T-helper 2 cell treated with Interferon-gamma antibody and Interleukin-4, amounts not matched to agents 5 μg/mL and 100 μg/mL, for 36 hours (primary cell): ENCODE data around the gene RGL3.
"Not testable (repeated sequence)": the region's sequence is repeated elsewhere in the genome, so short reads cannot be mapped to it uniquely, and the experiment has no call there.

ENCODE experiments used
- DNase-seq: peaks from one replicate; pipeline ENCODE4 v3.0.0; 2021; ENCODE audit warnings: low spot score
- H3K27ac Mint-ChIP-seq: one replicate; pipeline ENCODE4 v1.8.0; 2021; ENCODE audit warnings: mild to moderate bottlenecking, mixed read lengths
- H3K27me3 Mint-ChIP-seq: one replicate; pipeline ENCODE4 v1.8.0; 2021; ENCODE audit warnings: low read depth, mixed read lengths
- H3K36me3 Mint-ChIP-seq: one replicate; pipeline ENCODE4 v1.8.0; 2021; ENCODE audit warnings: low read depth, mixed read lengths
- H3K4me1 Mint-ChIP-seq: one replicate; pipeline ENCODE4 v1.8.0; 2021; ENCODE audit warnings: low read depth, mixed read lengths
- H3K4me3 Mint-ChIP-seq: one replicate; pipeline ENCODE4 v1.8.0; 2022; ENCODE audit warnings: mild to moderate bottlenecking, moderate library complexity, mixed read lengths
- H3K9me3 Mint-ChIP-seq: one replicate; pipeline ENCODE4 v1.8.0; 2021; ENCODE audit warnings: mixed read lengths

RGL3 gene

DNA sequence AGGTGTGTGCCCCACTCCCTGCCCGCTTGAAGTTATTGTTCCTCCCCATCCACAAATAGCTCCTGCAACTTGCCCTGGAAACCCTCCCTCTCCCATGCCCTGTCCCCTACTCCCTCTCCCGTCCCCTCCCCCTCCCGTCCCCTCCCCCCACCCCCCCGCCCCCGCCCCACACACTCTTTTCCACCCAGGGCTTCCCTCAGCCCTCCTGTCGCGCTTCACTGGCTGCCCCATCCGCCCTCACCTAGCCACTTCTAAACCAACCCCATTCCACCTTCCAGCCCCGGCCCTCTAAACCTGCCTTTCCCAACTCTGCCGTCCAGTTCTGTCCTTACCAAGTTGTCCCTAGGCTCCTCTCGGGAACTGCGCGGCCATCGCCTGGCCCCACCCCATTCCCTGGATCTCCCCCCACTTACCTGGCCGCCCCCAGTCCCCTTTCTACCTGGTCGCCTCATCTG lies 993 bp downstream of the RGL3 start:
- H3K27ac Mint-ChIP-seq: no peak overlapping the region
- no peak overlapping the region for H3K4me3 Mint-ChIP-seq
- H3K27me3 Mint-ChIP-seq: peaks cover 67% of the 10 kb centered on the region
- no peaks in the 10 kb centered on the region for H3K9me3 Mint-ChIP-seq
- no peak for DNase-seq
- no peaks in the 10 kb centered on the region for H3K36me3 Mint-ChIP-seq
- peaks cover 12% of the 10 kb centered on the region for H3K4me1 Mint-ChIP-seq

DNA sequence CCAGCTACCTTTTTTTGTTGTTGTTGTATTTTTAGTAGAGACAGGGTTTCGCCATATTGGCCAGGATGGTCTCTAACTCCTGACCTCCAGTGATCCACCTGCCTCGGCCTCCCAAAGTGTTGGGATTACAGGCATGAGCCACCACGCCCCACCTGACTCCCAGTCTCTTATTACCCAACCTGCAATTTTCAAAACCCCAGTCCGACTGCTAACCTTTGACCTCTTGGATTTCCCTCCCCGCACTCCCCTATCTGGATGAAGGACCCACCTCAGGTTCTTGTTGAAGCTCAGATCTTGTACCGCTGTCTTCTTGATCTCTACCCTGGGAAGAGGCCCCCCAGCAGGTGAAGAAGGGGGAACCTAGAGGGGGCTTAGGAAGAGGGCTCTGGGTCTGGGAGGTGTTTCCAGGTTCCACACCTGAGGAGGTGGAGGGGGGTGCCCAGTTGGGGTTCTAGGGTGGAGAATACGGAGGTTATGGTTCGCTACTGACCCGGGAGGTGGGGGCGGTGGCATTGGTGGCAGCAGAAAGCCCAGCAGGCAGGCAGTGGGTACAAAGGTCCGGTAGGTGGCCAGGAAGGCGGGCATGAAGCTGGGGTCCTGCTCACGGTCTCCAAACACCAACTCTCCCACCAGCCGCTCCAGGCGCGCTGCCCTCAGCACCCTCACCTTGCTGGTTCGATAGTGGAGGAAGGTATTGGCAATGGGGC lies 2.6 kb downstream of the RGL3 start:
- Mint-ChIP-seq H3K9me3 (no peaks in the 10 kb centered on the region), H3K4me3 (no peak overlapping the region), H3K27ac (no peak overlapping the region), H3K27me3 (peaks cover 55% of the 10 kb centered on the region), H3K36me3 (no peaks in the 10 kb centered on the region), H3K4me1 (peaks cover 7% of the 10 kb centered on the region)
- DNase-seq: no peak

DNA sequence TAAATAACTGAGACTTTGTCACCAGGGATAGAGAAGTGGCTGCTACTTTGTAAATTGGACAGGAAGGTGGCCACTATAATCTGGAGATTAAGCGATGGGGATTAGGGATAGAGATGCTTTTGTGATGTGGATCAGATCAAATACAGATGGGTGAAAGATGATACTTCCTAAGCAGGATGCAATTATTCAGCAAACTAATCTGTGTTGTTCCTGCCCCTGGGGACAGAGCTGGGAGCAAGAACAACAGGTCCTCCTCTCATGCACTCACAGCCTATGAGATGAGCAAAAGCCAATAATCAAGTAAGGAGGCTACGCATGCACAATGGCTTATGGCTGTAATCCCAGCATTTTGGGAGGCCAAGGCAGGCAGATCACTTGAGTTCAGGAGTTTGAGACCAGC lies 4.6 kb downstream of the RGL3 start:
- Mint-ChIP-seq H3K27ac (no peak overlapping the region), H3K4me1 (no peaks in the 10 kb centered on the region), H3K9me3 (no peaks in the 10 kb centered on the region), H3K4me3 (no peak overlapping the region), H3K27me3 (peaks cover 37% of the 10 kb centered on the region), H3K36me3 (no peaks in the 10 kb centered on the region)
- DNase-seq: no peak

DNA sequence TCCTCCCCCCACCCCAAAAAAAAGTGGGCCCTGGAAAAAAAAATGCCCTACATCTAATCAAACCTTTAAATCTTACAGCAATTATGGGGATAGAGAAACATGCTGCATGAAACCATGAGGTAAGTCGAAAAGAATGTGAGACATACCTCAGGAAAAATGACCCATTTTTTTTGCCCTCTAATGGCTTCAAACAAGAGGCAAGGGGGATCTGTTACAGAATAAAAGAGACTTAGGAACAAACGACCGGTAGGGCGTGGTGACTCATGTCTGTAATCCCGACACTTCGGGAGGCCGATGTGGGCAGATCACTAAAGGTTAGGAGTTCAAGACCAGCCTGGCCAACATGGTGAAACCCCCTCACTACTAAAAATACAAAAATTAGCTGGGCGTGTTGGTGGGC lies 8.4 kb downstream of the RGL3 start:
- Mint-ChIP-seq H3K9me3 (no peaks in the 10 kb centered on the region), H3K36me3 (no peaks in the 10 kb centered on the region), H3K27me3 (peaks cover 9% of the 10 kb centered on the region), H3K4me1 (no peaks in the 10 kb centered on the region), H3K27ac (no peak overlapping the region), H3K4me3 (no peak overlapping the region)
- DNase-seq: no peak

DNA sequence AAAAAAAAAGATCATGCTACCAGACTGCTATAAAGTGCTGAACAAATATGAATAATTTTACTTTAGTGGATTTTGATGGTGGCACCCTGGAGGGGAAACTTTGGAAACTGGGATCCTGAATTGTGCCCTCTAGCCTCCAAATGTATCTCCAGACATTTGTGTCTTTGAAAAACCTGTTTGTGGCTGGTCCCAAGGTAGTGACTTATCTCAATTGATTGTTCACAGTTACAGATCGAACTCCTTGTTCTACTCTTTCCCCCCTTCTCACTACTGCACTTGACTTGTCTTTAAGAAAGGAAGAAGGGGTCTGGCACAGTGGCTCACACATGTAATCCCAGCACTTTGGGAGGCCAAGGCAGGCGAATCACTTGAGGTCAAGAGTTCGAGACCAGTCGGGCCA lies 10.5 kb downstream of the RGL3 start:
- Mint-ChIP-seq H3K27me3 (peaks cover 3% of the 10 kb centered on the region), H3K36me3 (no peaks in the 10 kb centered on the region), H3K4me3 (no peak overlapping the region), H3K4me1 (no peaks in the 10 kb centered on the region), H3K9me3 (no peaks in the 10 kb centered on the region), H3K27ac (no peak overlapping the region)
- DNase-seq: no peak

DNA sequence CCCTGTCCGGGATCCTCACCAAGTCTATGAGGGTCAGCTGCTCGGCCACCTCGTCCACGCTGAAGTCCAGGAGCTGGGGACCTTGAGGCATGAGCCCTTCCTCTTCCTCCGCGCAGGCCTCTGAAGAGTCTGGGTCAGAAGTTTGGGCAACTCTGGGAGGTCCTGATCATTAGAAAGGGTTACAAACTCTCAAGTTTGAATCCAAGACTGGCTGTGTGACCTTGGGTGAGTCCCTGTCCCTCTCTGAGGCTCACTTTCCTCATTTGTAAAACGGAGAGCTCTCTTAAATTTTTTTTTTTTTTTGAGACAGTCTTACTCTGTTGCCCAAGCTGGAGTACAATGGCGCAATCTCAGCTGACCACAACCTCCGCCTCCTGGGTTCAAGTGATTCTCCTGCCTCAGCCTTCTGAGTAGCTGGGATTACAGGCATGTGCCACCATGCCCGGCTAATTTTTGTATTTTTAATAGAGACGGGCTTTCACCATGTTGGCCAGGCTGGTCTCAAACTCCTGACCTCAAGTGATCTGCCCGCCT lies 12.3 kb downstream of the RGL3 start:
- not testable (repeated sequence) for H3K36me3 Mint-ChIP-seq

DNA sequence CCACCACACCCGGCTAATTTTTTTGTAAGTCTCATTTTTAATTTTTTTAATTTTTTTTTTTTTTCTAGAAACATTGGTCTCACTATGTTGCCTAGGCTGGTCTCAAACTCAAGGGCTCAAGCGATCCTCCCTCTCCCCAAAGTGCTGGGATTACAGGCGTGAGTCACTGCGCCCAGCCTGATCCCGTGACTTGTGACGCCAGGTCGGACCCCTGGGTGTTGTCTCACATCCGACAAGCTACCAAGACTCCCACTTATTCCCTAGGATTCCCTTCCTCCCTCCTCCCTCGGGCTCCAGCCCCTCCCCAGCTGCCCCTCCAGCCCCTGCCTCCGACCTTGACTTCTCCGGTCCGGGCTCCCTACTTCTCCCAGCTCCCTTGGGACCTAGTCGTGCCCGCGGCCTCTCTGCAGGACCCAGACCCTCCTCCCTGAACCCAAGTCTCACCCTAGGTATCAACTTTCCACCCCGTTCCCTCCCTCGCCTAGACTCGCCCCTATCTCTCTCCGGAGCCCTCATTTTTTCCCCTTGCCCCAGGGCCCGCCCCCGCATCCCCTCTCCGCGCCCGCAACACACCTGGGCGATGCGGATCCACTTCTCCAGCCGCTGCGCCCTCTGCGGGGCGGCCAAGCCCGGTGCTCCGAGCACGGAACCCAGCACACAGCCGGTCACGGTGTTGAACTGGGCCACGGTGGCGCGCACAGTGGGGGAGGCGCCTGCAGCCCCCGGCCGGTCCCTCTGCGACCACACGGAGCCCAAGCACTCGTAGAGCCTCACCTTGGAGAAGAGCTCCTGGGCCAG lies 13.1 kb downstream of the RGL3 start:
- Mint-ChIP-seq H3K4me1 (no peaks in the 10 kb centered on the region), H3K27me3 (peaks cover 3% of the 10 kb centered on the region), H3K36me3 (no peaks in the 10 kb centered on the region), H3K4me3 (no peak overlapping the region), H3K9me3 (no peaks in the 10 kb centered on the region), H3K27ac (no peak overlapping the region)
- DNase-seq: peak; percentile 12

More for the DNA sequence above, 12.3 kb downstream of the RGL3 start:
- H3K4me3 Mint-ChIP-seq, H3K27me3 Mint-ChIP-seq, H3K27ac Mint-ChIP-seq, H3K9me3 Mint-ChIP-seq, H3K4me1 Mint-ChIP-seq, DNase-seq: not testable (repeated sequence)

DNA sequence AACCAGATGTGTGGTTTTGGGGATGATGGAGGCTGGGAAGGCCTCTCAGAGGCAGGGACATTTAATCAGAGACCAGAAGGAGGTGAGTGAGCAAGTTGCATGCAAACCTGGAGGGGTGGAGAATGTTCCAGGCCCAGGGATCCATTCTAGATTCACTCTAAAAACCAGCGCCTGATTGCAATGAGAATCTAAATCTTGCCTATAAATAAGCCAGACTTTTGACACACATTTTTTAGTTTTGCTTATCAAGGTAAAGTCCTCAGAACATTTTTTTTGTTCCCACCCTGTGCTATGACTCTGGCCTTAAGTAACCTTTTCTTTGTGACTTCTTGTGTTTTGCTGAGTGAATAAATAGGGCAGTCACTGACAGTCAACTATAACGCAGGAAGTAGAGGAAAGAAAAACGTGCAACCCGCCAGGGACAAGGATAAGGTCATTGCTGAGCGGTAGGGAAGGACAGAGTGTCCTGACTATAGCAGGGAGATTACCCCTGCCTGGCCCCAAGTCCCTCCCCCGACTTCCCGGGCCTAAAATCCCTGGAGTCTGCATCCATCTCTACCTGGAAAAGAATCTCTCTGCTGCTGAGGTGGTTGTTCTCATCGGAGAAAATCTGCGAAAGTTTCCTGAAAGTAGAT lies 14.4 kb downstream of the RGL3 start:
- no peaks in the 10 kb centered on the region for H3K4me1 Mint-ChIP-seq
- DNase-seq: no peak
- H3K27ac Mint-ChIP-seq: no peak overlapping the region
- peaks cover 3% of the 10 kb centered on the region for H3K27me3 Mint-ChIP-seq
- no peaks in the 10 kb centered on the region for H3K9me3 Mint-ChIP-seq
- H3K4me3 Mint-ChIP-seq: no peak overlapping the region
- no peaks in the 10 kb centered on the region for H3K36me3 Mint-ChIP-seq

DNA sequence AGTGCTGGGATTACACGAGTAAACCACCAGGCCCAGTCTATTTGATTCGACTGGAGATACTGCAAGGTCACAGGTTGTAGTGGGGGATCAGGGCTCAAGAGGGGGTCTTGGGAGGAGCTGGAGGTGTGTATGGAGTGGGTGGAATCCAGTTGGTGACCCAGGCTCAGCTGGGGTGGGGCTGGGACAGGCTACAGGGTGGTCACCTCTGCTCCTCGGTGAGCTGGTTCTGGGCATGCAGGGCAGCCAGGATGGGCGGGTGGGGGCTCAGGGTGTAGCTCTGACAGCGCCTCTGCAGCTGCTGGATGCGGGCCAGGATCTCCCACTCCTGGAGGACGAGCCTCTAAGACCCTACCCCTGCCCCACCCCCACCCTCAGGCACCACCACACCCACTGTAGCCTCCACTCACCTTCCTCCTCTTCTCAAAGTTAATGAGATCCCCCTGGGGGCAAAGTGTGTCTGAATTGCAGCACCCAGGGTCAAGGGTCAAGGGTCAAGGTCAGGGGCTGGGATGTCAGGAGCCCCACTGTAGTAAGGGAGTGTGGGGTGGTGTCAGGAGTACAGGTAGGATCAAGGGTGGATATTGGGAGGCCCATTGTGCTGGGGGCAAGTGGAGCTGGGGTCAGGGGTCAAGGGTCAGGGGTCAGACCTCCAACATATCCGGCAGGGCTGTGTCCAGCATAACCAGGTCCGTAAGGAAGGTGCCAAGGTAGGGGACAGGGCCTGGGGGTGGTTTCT lies 17.1 kb downstream of the RGL3 start:
- H3K4me1 Mint-ChIP-seq: no peaks in the 10 kb centered on the region
- peaks cover 2% of the 10 kb centered on the region for H3K27me3 Mint-ChIP-seq
- no peak overlapping the region for H3K27ac Mint-ChIP-seq
- H3K36me3 Mint-ChIP-seq: no peaks in the 10 kb centered on the region
- no peak overlapping the region for H3K4me3 Mint-ChIP-seq
- no peak for DNase-seq
- no peaks in the 10 kb centered on the region for H3K9me3 Mint-ChIP-seq

DNA sequence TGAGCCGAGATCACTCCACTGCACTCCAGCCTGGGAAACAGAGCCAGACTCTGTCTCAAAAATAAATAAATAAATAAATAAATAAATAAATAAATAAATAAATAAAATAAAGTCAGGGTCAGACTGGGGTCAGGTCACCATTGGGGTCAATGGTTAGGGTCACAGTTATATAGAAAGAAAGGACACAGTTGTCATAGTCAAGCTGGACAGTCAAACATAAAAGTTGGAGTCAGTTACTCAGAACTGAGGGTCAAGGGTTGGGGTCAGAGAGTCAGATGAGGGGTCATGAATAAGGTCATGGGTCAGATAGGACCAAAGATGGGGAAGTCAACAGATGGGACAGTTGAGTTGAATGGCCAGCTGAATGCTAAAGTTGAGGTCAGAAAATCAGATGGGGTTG lies 18.3 kb downstream of the RGL3 start:
- no peaks in the 10 kb centered on the region for H3K9me3 Mint-ChIP-seq
- no peak overlapping the region for H3K27ac Mint-ChIP-seq
- no peak overlapping the region for H3K4me3 Mint-ChIP-seq
- no peaks in the 10 kb centered on the region for H3K36me3 Mint-ChIP-seq
- no peak for DNase-seq
- no peaks in the 10 kb centered on the region for H3K4me1 Mint-ChIP-seq
- peaks cover 2% of the 10 kb centered on the region for H3K27me3 Mint-ChIP-seq

DNA sequence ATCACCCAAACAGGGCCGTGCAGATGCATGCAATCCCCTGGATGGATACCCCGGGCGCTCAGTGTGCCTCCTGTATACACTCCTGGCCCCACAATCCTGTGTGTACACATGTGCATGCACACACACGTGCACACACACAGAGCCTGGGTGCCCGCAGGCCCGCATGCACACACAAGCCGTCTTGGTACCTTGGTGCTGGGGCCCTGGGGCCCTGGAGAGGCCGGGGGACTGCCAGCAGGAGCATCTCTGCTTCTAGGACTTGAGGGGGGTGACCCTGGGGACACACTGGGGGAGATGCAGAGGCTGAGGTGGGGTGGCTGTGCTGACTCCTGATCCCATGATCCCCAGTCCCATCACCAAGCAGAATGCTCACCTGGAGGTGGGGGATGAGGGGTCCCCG lies 19.4 kb downstream of the RGL3 start:
- Mint-ChIP-seq H3K9me3 (no peaks in the 10 kb centered on the region), H3K4me1 (peaks cover 3% of the 10 kb centered on the region)

DNA sequence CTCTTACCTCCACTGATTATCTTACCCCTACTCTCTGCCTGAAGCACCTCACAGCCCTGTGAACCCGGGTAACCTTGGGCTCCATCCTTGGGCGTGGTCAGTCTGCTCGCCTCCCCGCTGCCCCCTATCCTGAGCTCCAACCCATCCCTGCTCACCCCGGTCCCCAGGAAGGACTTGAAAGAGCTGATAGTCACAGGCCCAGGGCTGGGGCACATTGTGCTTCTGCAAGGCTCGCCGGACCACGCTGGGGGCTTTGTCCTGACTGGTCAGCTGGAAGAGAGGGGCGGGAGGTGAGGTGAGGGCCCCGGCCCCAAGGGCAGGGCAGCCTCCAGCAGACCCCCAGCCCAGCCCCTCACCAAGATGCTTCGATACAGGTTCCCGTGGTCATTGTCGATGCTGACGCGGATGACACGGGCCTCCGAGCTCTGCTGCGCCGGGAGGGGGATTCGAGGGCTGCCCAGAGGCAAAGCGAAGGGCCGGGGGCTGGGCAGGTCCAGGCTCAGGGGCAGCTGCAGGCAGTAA lies 22.0 kb downstream of the RGL3 start:
- no peak for DNase-seq
- Mint-ChIP-seq H3K4me3 (no peak overlapping the region), H3K4me1 (peaks cover 14% of the 10 kb centered on the region), H3K27ac (no peak overlapping the region), H3K27me3 (peaks cover 7% of the 10 kb centered on the region), H3K36me3 (no peaks in the 10 kb centered on the region), H3K9me3 (no peaks in the 10 kb centered on the region)

More for the DNA sequence above, 19.4 kb downstream of the RGL3 start:
- no peak for DNase-seq
- H3K27ac Mint-ChIP-seq: no peak overlapping the region
- H3K4me3 Mint-ChIP-seq: no peak overlapping the region
- H3K27me3 Mint-ChIP-seq: peaks cover 7% of the 10 kb centered on the region
- H3K36me3 Mint-ChIP-seq: no peaks in the 10 kb centered on the region

DNA sequence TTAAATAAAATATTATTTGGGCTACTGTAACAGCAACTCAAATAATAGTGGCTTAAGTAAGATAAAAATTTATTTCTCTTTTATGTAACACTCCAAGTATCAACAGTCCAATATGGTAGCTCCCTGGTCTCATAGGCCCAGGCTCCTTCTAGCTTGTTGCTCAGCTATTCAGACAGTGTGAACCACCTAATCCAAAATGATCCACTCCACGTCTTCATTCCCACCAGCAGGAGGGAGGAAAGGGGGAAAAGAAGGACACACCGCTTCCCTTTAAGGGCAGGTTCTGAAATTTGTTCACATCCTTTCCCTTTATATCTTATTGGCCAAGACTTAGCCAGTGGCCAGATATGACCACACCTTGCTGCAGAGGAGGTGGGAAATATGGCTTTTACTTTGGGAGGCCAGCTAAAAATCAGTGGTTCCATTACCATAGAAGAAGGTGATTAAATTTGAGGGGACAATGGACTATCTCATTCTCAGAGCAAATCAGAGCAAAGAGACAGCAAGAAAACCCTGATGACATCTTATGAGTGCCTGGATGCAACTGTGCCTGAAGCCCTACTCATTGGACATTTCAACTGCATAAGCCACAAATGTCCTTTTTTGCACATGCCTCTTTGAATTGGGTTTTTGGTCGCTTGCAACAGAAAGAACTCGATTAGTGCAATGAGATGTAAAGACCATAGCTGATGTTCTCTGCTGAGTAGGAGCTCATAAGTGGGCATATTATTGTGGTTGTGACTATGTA lies 28.0 kb downstream of the RGL3 start:
- H3K36me3 Mint-ChIP-seq: no peaks in the 10 kb centered on the region
- peaks cover 4% of the 10 kb centered on the region for H3K9me3 Mint-ChIP-seq
- no peak overlapping the region for H3K27ac Mint-ChIP-seq
- DNase-seq: no peak
- peaks cover 10% of the 10 kb centered on the region for H3K27me3 Mint-ChIP-seq
- H3K4me1 Mint-ChIP-seq: peaks cover 14% of the 10 kb centered on the region
- no peak overlapping the region for H3K4me3 Mint-ChIP-seq
